ENCODE data around the gene XAGE3. TPM values are rescaled to one million over a fixed set of nuclear protein-coding genes. Genes with fewer than 3 reads are reported as not detected.

XAGE3 gene, protein sequence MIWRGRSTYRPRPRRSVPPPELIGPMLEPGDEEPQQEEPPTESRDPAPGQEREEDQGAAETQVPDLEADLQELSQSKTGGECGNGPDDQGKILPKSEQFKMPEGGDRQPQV
- total RNA-seq, result not detected

DNA sequence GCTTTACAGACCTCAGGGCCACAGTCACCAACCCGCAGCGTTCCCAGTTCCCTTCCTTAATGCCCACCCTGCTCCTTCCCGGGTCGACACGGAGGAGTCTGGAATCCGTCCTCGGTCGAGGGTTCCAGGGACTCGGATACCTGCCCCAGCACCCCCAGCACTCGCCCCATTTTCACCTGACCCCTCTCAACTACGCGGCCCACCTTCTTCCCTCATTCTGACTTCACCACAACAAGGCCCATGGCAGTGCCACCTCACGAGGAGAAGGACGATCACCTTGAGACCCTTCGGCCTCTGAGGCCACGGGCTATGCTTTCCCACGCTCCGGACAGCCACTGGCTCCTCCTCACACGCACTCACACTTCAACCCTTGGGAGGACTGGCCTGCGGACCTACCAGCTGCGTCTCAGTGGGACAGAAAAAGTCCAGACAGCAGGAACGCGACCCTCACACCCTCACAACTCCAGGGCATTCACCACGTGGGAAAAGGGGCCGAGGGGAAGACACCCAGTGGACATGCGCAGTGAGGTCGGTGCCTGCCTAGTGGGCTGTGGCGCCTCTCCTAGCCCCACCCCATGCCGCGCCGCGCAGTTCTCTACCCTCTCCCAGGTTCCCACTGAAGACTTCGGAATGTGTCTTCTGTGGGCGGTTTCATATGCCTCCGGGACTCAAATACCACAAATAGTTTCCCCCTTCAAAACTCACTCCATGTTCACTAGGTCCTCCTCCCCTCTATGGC, at the start of gene XAGE3:
Gene XAGE3, minus strand, starts transcription at position 474 of the 739 bp plus-strand sequence. CDS start 950 bp downstream, outside the sequence.

DNA sequence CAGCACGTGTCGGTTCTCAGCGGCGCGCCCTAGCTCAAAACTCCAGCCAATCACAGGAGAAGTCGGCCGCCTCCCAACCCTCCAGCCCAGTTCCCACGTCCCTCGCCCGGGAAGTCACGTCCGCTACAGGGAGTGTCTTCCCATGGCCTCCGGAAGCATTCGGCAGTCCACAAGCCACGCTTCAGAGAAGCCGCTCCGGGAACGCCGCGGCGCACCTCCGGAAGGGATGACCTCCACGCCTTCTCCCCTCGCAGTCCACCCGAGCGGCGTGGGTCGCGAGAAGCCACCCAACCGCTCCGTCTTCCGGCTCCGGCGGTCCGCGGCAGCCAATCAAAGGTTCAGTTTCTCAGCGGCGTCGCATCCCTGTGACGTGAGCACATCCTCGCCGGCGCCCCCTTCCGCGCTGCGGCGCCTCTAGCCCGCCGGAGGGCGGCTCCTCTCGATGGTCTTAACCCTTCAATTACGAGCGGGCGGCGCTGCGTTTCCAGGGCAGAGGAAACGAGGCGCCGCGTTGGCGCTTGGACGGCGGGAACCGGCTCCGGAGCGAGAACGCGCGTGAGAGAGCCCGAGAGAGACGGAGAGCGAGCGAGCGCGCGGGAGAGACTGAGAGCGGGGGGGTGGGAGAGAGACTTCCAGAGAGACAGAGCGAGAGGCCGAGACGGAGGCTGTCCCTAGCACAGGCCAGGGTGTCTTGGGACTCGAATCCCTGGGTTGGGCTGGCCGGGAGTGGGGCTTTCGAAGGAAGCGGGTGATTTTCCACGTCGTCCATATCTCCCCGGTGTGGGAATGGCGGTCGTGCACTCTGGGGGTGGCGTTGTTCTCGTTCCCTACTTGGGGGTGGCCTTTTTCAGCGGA, 29.2 kb upstream of the XAGE3 start, which contains the start of gene FAM156B:
Gene FAM156B, plus strand, starts transcription at position 476 of the 855 bp plus-strand sequence. CDS start 9,896 bp downstream, outside the sequence.

Other genes starting within 250 kb of the XAGE3 start
- not detected for gene SSX7, start 213.2 kb downstream of the XAGE3 start, total RNA-seq
- not detected for gene SSX2, start 160.9 kb downstream of the XAGE3 start, total RNA-seq
- gene SSX2B, start 116.8 kb downstream of the XAGE3 start, total RNA-seq, result not detected
- not detected for gene SPANXN5, start 70.7 kb downstream of the XAGE3 start, total RNA-seq
- gene XAGE5, start 56.8 kb downstream of the XAGE3 start, total RNA-seq, result not detected
- gene FAM156B, start 29.2 kb upstream of the XAGE3 start, total RNA-seq, result 33.8 TPM
- gene FAM156A, start 90.4 kb upstream of the XAGE3 start, total RNA-seq, result 53.8 TPM
- 26.3 TPM for gene GPR173, start 180.7 kb upstream of the XAGE3 start, total RNA-seq
- 37.1 TPM for gene TSPYL2, start 214.3 kb upstream of the XAGE3 start, total RNA-seq
- 50.6 TPM for gene KANTR, start 226.1 kb upstream of the XAGE3 start, total RNA-seq